Fibroblast of the conjunctiva (primary cell): ENCODE results near the gene CAP2.

ENCODE experiments used
- DNase-seq: peaks from one replicate; pipeline ENCODE4 v3.0.0-alpha.2; 2010; ENCODE audit warnings: low read depth

CAP2 gene

GRCh38 chr6:17474289-17474688 is 80.9 kb downstream of the CAP2 start:
- DNase-seq = no peak

- DNase-seq = no peak
Measured at GRCh38 chr6:17475606-17476244, 82.3 kb downstream of the CAP2 start.

- DNase-seq = no peak
Measured at GRCh38 chr6:17476511-17476910, 83.1 kb downstream of the CAP2 start.

- DNase-seq = no peak
Measured at GRCh38 chr6:17477356-17477755, 84.0 kb downstream of the CAP2 start.

- DNase-seq = no peak
Measured at GRCh38 chr6:17478223-17478907, 85.0 kb downstream of the CAP2 start.

GRCh38 chr6:17478946-17479345 is 85.6 kb downstream of the CAP2 start:
- no peak for DNase-seq

GRCh38 chr6:17480476-17480875 is 87.1 kb downstream of the CAP2 start:
- no peak for DNase-seq

GRCh38 chr6:17482711-17483110 is 89.3 kb downstream of the CAP2 start:
- no peak for DNase-seq

- DNase-seq = no peak
Measured at GRCh38 chr6:17483391-17484016, 90.1 kb downstream of the CAP2 start.

GRCh38 chr6:17484201-17484849 is 90.9 kb downstream of the CAP2 start:
- DNase-seq = no peak

- DNase-seq = no peak
Measured at GRCh38 chr6:17485181-17485580, 91.8 kb downstream of the CAP2 start.

- no peak for DNase-seq
Measured at GRCh38 chr6:17485946-17486345, 92.6 kb downstream of the CAP2 start.

GRCh38 chr6:17486680-17487079 is 93.3 kb downstream of the CAP2 start:
- no peak for DNase-seq

- DNase-seq = no peak
Measured at GRCh38 chr6:17490724-17491123, 97.3 kb downstream of the CAP2 start.

GRCh38 chr6:17491416-17492142 is 98.2 kb downstream of the CAP2 start:
- no peak for DNase-seq

- DNase-seq = no peak
Measured at GRCh38 chr6:17492350-17492749, 99.0 kb downstream of the CAP2 start.

GRCh38 chr6:17493286-17493685 is 99.9 kb downstream of the CAP2 start:
- DNase-seq = peak; percentile 12

GRCh38 chr6:17494177-17494576 is 100.8 kb downstream of the CAP2 start:
- no peak for DNase-seq

GRCh38 chr6:17494919-17495318 is 101.5 kb downstream of the CAP2 start:
- no peak for DNase-seq

GRCh38 chr6:17497535-17498095 is 104.2 kb downstream of the CAP2 start:
- no peak for DNase-seq

- no peak for DNase-seq
Measured at GRCh38 chr6:17501442-17501841, 108.0 kb downstream of the CAP2 start.
